GM13976 (cell line): Measurements from ENCODE around the gene AMDHD1.

Source experiments
- DNase-seq: peaks from one replicate; pipeline ENCODE4 v3.0.0; 2012; ENCODE audit warnings: low spot score
- CTCF ChIP-seq: IDR thresholded peaks from 2 replicates; pipeline ENCODE4 v1.5.1; 2012; ENCODE audit warnings: borderline replicate concordance, mild to moderate bottlenecking; ENCODE audit not compliant: insufficient read depth; ENCODE audit errors: extremely low read depth, missing control alignments, control extremely low read depth
- in situ Hi-C: fragments of 300-500 bp; cut with MboI; formaldehyde crosslinking; loops from one replicate; pipeline ENCODE4 v1.12.0; 2022; ENCODE audit warnings: low sequenced_read_pairs, mixed read lengths, inconsistent platforms; ENCODE audit not compliant: unreplicated experiment

Gene AMDHD1

GRCh38 chr12:95997276-95997675, 54.1 kb downstream of the AMDHD1 start:
- DNase-seq = no peak
- no peak for TF ChIP-seq CTCF

GRCh38 chr12:95997911-95998510, 54.9 kb downstream of the AMDHD1 start:
- no peak for DNase-seq
- in situ Hi-C loops = no loop called here
- TF ChIP-seq CTCF = no peak

More at GRCh38 chr12:95997276-95997675, 54.1 kb downstream of the AMDHD1 start:
- in situ Hi-C loops = no loop called here

- TF ChIP-seq CTCF = peak; percentile 70
- peak; percentile 75 for DNase-seq
- in situ Hi-C loops = no loop called here
Observed at GRCh38 chr12:95998611-95999286, 55.6 kb downstream of the AMDHD1 start.

- no peak for DNase-seq
- in situ Hi-C loops = no loop called here
- TF ChIP-seq CTCF = no peak
Observed at GRCh38 chr12:95999484-95999883, 56.4 kb downstream of the AMDHD1 start.

- DNase-seq = no peak
- TF ChIP-seq CTCF = no peak
- in situ Hi-C loops = no loop called here
Observed at GRCh38 chr12:96000858-96001257, 57.7 kb downstream of the AMDHD1 start.

- TF ChIP-seq CTCF = no peak
- in situ Hi-C loops = no loop called here
- DNase-seq = no peak
Observed at GRCh38 chr12:96006727-96007126, 63.6 kb downstream of the AMDHD1 start.

- no peak for DNase-seq
- in situ Hi-C loops = no loop called here
- TF ChIP-seq CTCF = no peak
Observed at GRCh38 chr12:96007729-96008128, 64.6 kb downstream of the AMDHD1 start.
